Astrocyte (in vitro differentiated cells and primary cell): Measurements from ENCODE around the gene EFNA1. TPM values are rescaled to one million over a fixed set of nuclear protein-coding genes. Genes with fewer than 3 reads are reported as not detected.

Experiments used
- DNase-seq: peaks from one replicate; pipeline ENCODE4 v3.0.0-alpha.2; 2010; ENCODE audit warnings: low read depth
- FAIRE-seq: peaks from 2 replicates; lab custom pipeline; 2011; peaks lifted over from hg19 to GRCh38; lab: Jason Lieb, UNC
- H2AFZ ChIP-seq: 2 replicates; pipeline ENCODE4 v1.6.0; 2012; ENCODE audit warnings: low read depth, low read length, inconsistent platforms
- H3K27ac ChIP-seq: 2 replicates; pipeline ENCODE4 v1.5.1; 2011; ENCODE audit warnings: low read depth, low read length, inconsistent platforms
- H3K27me3 ChIP-seq: 2 replicates; pipeline ENCODE4 v1.6.0; 2011; ENCODE audit warnings: low read length, inconsistent platforms; ENCODE audit not compliant: insufficient read depth
- H3K36me3 ChIP-seq: 2 replicates; pipeline ENCODE4 v1.5.1; 2011; ENCODE audit warnings: low read length, inconsistent platforms; ENCODE audit not compliant: insufficient read depth
- H3K4me1 ChIP-seq: 2 replicates; pipeline ENCODE4 v1.5.1; 2011; ENCODE audit warnings: low read length, inconsistent platforms; ENCODE audit not compliant: insufficient read depth
- H3K4me2 ChIP-seq: 2 replicates; pipeline ENCODE4 v1.6.0; 2012; ENCODE audit warnings: low read length, inconsistent platforms
- H3K4me3 ChIP-seq: 2 replicates; pipeline ENCODE4 v1.5.1; 2011; ENCODE audit warnings: low read depth, mild to moderate bottlenecking, low read length, inconsistent platforms; ENCODE audit not compliant: insufficient read depth
- H3K79me2 ChIP-seq: 2 replicates; pipeline ENCODE4 v1.6.0; 2012; ENCODE audit warnings: mild to moderate bottlenecking, low read length, inconsistent platforms; ENCODE audit not compliant: insufficient read depth
- H3K9ac ChIP-seq: 2 replicates; pipeline ENCODE4 v1.6.0; 2012; ENCODE audit warnings: mild to moderate bottlenecking, low read length, inconsistent platforms
- H3K9me3 ChIP-seq: 2 replicates; pipeline ENCODE4 v1.5.1; 2012; ENCODE audit warnings: low read depth, mild to moderate bottlenecking, low read length, inconsistent platforms; ENCODE audit not compliant: insufficient read depth
- H4K20me1 ChIP-seq: 2 replicates; pipeline ENCODE4 v1.6.0; 2012; ENCODE audit warnings: low read length, inconsistent platforms; ENCODE audit not compliant: insufficient read depth
- H3K27ac Mint-ChIP-seq: one replicate; pipeline ENCODE4 v1.8.0; 2021; ENCODE audit warnings: mild to moderate bottlenecking, mixed read lengths; ENCODE audit not compliant: unreplicated experiment
- H3K27me3 Mint-ChIP-seq: one replicate; pipeline ENCODE4 v1.8.0; 2021; ENCODE audit warnings: low read depth, mixed read lengths; ENCODE audit not compliant: unreplicated experiment
- H3K36me3 Mint-ChIP-seq: one replicate; pipeline ENCODE4 v1.8.0; 2021; ENCODE audit warnings: low read depth, mixed read lengths; ENCODE audit not compliant: unreplicated experiment
- H3K4me1 Mint-ChIP-seq: one replicate; pipeline ENCODE4 v1.8.0; 2021; ENCODE audit warnings: low read depth, mixed read lengths; ENCODE audit not compliant: unreplicated experiment
- H3K4me3 Mint-ChIP-seq: one replicate; pipeline ENCODE4 v1.8.0; 2021; ENCODE audit warnings: mild to moderate bottlenecking, moderate library complexity, mixed read lengths; ENCODE audit not compliant: unreplicated experiment
- H3K9me3 Mint-ChIP-seq: one replicate; pipeline ENCODE4 v1.8.0; 2021; ENCODE audit warnings: mild to moderate bottlenecking, mixed read lengths; ENCODE audit not compliant: unreplicated experiment
- CTCF ChIP-seq: IDR thresholded peaks from 2 replicates; pipeline ENCODE4 v1.5.1; 2011; ENCODE audit warnings: low read depth, mild to moderate bottlenecking, inconsistent platforms, low read length, moderate library complexity; ENCODE audit not compliant: insufficient read depth
- EZH2 ChIP-seq: IDR thresholded peaks from 2 replicates; pipeline ENCODE4 v1.6.1; 2012; ENCODE audit warnings: mild to moderate bottlenecking, low read length, inconsistent platforms; ENCODE audit not compliant: insufficient read depth
- total RNA-seq: library from RNA; stranded (reverse); gene quantifications from 2 replicates; pipeline ENCODE4 v1.2.1, GENCODE V29; 2021

EFNA1 gene
- total RNA-seq, 1 donor from 2014 or later: 16.4 TPM

- FAIRE-seq: no peak
- peaks cover 3% of the 10 kb centered on the region for H3K36me3 ChIP-seq
- H3K4me1 ChIP-seq: peaks cover 30% of the 10 kb centered on the region
- no peaks in the 10 kb centered on the region for H3K9me3 ChIP-seq
- Mint-ChIP-seq H3K27me3 (no peaks in the 10 kb centered on the region), H3K4me3 (peak overlapping the region; percentile 92), H3K4me1 (peaks cover 38% of the 10 kb centered on the region), H3K9me3 (no peaks in the 10 kb centered on the region), H3K36me3 (peaks cover 10% of the 10 kb centered on the region), H3K27ac (no peak overlapping the region)
- peak overlapping the region; percentile 99 for H3K4me2 ChIP-seq
- peaks cover 25% of the 10 kb centered on the region for H3K79me2 ChIP-seq
- H4K20me1 ChIP-seq: peaks cover 10% of the 10 kb centered on the region
- TF ChIP-seq CTCF: no peak
- TF ChIP-seq EZH2: peak; percentile 32
- H2AFZ ChIP-seq: no peak overlapping the region
- peak overlapping the region; percentile 85 for H3K4me3 ChIP-seq
- DNase-seq: no peak
- H3K27me3 ChIP-seq: no peaks in the 10 kb centered on the region
- H3K9ac ChIP-seq: peak overlapping the region; percentile 99
- H3K27ac ChIP-seq: peak overlapping the region; percentile 100
Measured at GRCh38 chr1:155134322-155134721, 6.6 kb downstream of the EFNA1 start.

- TF ChIP-seq CTCF: no peak
- TF ChIP-seq EZH2: no peak
- H3K27me3 Mint-ChIP-seq: no peaks in the 10 kb centered on the region
- H3K4me1 Mint-ChIP-seq: peaks cover 32% of the 10 kb centered on the region
Measured at GRCh38 chr1:155134880-155135414, 7.3 kb downstream of the EFNA1 start.

GRCh38 chr1:155135415-155136028 lies 7.8 kb downstream of the EFNA1 start, which contains the start of gene SLC50A1:
SLC50A1 (plus strand) TSS chr1:155135852; CDS start chr1:155135912, 60 bp downstream.
- TF ChIP-seq EZH2 (no peak), CTCF (no peak)
- peak within 1 kb of the TSS; percentile 99 for H3K27ac Mint-ChIP-seq
- Histone ChIP-seq H3K4me2 (peak within 1 kb of the TSS; percentile 99), H3K27me3 (no peaks in the 10 kb centered on the region), H2AFZ (peak within 1 kb of the TSS; percentile 92), H3K36me3 (peaks cover 3% of the 10 kb centered on the region), H3K9ac (peak within 1 kb of the TSS; percentile 99), H3K4me3 (peak within 1 kb of the TSS; percentile 85), H3K9me3 (no peaks in the 10 kb centered on the region), H3K4me1 (peaks cover 22% of the 10 kb centered on the region), H3K27ac (peak within 1 kb of the TSS; percentile 100), H4K20me1 (peaks cover 10% of the 10 kb centered on the region), H3K79me2 (peaks cover 33% of the 10 kb centered on the region)
- FAIRE-seq: no peak
- H3K4me3 Mint-ChIP-seq: peak within 1 kb of the TSS; percentile 92
- no peaks in the 10 kb centered on the region for H3K9me3 Mint-ChIP-seq
- peaks cover 10% of the 10 kb centered on the region for H3K36me3 Mint-ChIP-seq
- H3K4me1 Mint-ChIP-seq: peaks cover 31% of the 10 kb centered on the region
- peak; percentile 86 for DNase-seq
- H3K27me3 Mint-ChIP-seq: no peaks in the 10 kb centered on the region

More at GRCh38 chr1:155134880-155135414, 7.3 kb downstream of the EFNA1 start:
- H3K4me1 ChIP-seq: peaks cover 24% of the 10 kb centered on the region
- Mint-ChIP-seq H3K9me3 (no peaks in the 10 kb centered on the region), H3K27ac (peak overlapping the region; percentile 99), H3K4me3 (peak overlapping the region; percentile 92), H3K36me3 (peaks cover 10% of the 10 kb centered on the region)
- H3K36me3 ChIP-seq: peaks cover 3% of the 10 kb centered on the region
- peaks cover 10% of the 10 kb centered on the region for H4K20me1 ChIP-seq
- no peaks in the 10 kb centered on the region for H3K9me3 ChIP-seq
- H3K27me3 ChIP-seq: no peaks in the 10 kb centered on the region
- peak overlapping the region; percentile 100 for H3K27ac ChIP-seq
- peak overlapping the region; percentile 99 for H3K4me2 ChIP-seq
- peak overlapping the region; percentile 85 for H3K4me3 ChIP-seq
- peaks cover 30% of the 10 kb centered on the region for H3K79me2 ChIP-seq
- peak; percentile 98 for DNase-seq
- peak overlapping the region; percentile 99 for H3K9ac ChIP-seq
- FAIRE-seq: no peak
- peak overlapping the region; percentile 83 for H2AFZ ChIP-seq
